Islet precursor cell (in vitro differentiated cells): ENCODE results near the gene OR14K1.
"Not testable (repeated sequence)": the region's sequence is repeated elsewhere in the genome, so short reads cannot be mapped to it uniquely, and the experiment has no call there.

Experiments used
- DNase-seq: peaks from one replicate; pipeline ENCODE4 v3.0.0-alpha.2; 2018

OR14K1 gene, protein sequence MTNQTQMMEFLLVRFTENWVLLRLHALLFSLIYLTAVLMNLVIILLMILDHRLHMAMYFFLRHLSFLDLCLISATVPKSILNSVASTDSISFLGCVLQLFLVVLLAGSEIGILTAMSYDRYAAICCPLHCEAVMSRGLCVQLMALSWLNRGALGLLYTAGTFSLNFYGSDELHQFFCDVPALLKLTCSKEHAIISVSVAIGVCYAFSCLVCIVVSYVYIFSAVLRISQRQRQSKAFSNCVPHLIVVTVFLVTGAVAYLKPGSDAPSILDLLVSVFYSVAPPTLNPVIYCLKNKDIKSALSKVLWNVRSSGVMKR

DNA sequence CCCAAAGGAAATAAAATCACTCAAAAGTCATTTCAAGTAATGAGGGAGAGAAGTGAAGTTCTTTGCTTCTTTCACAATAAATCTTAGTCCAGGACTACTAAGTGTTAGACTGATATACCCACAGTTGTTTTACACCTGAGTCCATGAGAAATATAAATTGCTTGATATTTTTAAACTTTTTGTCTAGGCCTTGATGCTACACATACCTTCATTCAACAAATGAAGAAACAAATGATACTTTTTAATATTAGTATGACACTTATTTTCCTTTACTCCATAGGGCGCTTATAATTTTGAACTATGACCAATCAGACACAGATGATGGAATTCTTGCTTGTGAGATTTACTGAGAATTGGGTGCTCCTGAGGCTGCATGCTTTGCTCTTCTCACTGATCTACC is at the start of gene OR14K1:
Gene OR14K1, plus strand, starts transcription at position 301 of the 400 bp plus-strand sequence. Its CDS starts 0 bp downstream, at position 301.
- no peak for DNase-seq

DNA sequence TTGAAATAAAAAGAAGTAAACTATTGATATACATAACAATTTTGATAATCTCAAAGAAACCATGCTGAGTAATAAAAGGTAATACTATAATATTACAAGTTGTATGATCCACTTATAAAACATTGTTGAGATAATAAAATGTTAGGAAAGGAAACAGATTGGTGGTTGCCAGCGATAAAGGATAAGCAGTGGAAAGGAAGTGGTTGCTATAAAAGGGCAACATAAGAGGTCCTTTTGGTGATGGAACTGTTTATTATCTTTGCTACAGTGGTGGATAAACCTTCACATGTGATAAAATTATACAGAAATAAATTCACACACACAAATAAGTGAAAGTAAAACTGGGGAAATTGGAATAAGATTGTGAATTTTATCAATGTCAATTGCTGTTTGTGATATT is 37.1 kb upstream of the OR14K1 start:
- no peak for DNase-seq

DNA sequence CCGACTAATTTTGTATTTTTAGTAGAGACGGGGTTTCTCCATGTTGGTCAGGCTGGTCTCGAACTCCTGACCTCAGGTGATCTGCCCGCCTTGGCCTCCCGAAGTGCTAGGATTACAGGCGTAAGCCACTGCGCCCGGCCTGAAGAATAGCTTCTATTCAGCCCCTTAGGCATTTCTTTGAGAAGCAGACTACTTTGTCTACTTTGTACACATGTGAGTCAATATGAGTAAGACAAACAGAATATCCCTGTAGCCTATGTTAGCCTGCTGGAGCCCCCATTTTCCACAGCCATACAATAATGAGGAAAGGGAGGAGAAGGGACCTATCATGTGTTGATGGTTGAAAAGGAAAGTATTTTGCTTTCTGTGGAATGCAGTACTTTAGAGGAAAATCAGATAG is 27.7 kb upstream of the OR14K1 start:
- not testable (repeated sequence) for DNase-seq

DNA sequence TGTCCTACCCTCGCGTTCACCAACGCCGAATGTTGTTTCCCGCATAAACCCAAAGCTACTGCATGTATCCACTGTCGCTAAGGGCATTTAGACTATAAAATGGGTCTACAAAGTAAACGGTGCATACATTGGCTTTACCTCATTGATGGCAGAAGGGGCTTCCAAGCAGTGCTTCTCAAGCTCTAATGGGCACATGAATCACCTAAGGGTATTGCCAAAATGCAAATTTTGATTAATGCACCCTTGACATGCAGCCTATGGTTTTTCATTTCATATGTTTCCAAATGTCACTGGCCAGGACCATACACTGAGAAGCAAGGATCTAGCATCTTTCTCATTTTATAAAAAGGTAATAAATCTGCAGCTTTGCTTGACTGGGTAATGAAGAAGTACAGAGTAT is 24.7 kb upstream of the OR14K1 start:
- no peak for DNase-seq

DNA sequence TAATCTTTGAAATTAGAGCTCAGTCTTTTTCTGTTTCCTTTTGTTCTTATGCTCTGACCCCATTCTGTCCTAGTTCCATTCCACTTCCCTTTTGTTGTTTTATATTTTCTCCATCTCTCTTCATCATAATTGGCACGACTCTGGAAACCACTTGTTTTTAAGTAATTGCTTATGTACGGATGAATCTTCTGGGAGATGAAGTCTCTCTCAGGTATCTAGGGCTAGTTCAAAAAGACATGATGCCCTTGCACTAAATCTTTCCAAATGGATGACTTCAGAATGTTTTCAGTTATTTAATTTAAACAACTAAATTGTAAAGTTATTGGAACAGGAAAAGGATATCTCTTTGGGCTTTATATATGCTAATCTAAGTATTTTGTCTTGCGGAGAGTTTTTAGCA is 21.9 kb upstream of the OR14K1 start, which contains the start of gene OR6F1:
Gene OR6F1, minus strand, starts transcription at position 101 of the 400 bp plus-strand sequence. CDS start 3,891 bp downstream, outside the sequence.
- DNase-seq, result no peak

DNA sequence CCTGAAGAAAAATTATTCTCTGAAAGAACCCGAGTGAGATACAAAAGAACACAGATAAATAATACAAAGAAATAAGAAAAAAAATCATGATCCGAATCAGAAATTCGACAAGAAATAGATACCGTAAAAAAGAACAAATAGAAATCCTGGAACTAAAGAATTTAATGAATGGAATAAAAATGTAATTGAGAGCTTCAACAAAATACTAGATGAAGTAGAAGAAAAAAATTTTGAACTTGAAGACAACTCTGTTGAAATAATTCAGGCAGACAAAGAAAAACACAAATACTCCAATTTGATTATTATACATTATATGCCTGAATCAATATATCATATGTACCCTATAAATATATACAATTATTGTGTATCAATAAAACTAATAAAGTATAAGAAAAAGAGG is 17.2 kb upstream of the OR14K1 start:
- no peak for DNase-seq

DNA sequence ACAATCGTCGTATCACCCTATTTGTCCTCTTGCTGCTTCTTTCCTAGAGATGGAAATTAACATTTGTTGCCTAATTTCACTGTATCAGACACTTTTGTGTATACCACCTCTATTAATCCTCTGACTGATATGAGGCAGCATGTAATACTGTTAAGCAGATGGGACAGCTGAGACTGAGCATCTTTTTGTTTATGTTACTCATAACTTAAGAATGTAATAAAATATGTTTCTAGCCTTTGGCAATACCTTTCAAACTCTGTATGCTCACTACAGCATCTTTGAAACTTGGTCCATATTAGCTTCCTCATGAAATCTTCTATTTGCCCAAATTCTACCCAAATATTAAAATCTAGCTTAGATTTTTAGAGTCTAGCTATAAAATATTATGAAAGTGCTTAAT is 2.3 kb downstream of the OR14K1 start:
- DNase-seq, result no peak

DNA sequence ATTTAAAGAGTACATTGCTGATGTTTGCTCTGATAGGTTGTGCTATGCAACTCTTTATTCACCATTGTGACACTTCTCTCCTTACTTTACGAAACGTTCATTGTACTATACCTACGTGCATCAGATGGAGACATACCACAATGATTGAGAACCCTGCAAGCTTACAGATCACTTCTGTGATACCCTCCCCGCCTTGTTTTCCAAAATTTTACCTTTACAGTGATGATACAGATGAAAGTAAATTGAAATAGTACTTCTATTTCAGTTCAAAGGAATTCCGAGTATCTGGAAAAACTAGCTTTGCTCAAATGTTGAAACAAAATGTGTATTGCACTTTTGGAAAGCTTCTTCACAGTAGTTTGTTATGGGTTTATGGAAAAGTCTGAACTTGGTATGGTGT is 3.3 kb downstream of the OR14K1 start:
- DNase-seq, result no peak

DNA sequence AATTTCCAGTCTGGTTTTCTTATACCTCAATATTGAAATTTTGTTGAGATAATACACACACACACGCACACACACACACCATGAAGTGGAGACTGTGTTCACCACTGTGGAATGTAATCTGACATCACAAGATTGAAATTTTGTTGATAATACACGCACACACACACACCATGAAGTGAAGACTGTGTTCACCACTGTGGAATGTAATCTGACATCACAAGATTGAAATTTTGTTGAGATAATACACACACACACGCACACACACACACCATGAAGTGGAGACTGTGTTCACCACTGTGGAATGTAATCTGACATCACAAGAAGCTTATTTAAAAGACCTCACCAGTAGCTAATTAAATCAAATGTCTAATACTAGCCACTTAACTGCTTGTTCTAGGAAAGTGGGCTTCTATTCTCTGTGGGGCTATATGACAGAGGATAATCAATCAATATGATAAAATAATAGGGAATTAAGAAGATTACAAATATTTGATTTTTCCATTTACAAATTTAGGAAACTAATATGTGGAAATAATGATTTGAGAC is 3.9 kb downstream of the OR14K1 start:
- DNase-seq, result not testable (repeated sequence)

DNA sequence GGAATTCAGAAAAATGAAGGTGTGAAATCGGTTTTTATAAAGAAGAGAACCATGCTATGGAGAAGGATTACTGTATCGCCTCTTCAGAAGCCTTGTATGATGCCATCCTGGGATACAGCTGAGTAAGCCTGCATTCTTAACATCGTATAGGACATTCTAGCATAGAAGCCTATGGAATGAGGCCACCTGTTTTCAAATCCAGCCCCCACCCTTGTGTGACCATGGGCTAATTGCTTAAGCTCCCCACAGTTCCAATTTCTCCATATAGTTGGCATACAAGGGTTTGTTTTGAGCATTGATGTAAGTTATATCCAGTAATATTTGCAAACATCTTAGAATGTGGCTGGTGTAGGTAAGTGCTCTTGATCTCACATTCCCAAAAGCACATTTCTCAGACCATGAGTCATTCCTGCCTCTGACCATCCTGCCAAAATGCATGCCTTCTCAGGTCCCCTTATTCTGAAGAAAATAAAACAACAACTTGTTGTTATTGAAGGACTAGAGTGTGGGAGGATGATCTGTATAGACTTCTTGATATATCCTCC is 8.0 kb downstream of the OR14K1 start:
- no peak for DNase-seq

DNA sequence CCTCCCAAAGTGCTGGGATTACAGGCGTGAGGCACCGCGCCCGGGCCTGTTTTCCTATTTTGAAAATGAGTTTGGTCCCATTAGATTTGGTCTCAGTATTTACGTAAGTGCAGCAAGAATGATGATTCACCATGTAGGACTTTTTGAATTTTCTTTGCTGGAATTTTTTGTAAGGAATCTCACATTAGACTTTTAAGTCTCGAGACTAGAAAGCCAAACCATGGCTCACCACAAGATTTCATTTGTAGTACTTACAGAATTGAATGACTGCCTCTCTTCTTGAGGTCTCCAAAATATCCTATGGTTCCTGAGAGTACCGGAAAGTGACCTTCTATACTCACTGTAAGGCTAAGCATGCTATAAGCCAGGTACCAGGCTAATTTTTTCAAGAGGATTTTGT is 9.2 kb downstream of the OR14K1 start:
- no peak for DNase-seq

DNA sequence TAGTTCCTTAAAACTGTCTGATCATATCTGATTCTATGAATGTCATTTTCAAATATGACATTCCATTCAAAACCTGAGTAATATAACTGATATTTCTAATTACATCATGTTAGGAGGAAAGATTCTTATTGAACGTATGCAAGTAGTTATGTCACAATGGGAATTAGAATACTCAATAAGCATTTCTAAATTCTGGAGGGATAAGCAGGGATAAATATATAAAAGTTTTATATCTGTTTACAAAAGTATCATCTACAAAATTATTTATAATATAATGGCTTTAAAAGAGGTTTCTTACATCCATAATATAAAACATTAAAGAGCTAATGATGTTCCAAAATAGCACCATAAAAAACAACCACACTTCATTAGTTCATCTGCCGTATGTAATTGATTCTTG is 9.6 kb downstream of the OR14K1 start, which contains the start of gene OR14A2:
Gene OR14A2, minus strand, starts transcription at position 101 of the 400 bp plus-strand sequence.
- DNase-seq, result no peak

DNA sequence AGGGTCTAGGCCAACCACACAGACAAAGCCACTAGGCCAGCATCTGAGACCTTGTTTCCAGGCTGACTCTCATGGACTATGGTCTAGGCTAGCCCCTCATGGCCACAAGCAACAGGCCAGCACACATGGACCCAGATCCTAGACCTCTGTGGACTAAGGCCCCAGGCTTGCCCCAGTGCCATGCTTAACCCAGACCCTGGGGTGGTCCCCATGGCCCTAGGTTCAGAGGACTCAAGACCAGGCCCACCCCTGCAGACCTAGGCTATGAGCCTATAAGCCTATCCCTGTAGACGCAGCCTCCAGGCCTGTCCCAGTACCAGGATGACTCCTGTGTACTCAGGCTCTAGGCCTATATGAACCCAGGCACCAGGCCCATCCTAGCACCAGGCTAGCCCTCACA is 11.5 kb downstream of the OR14K1 start:
- no peak for DNase-seq

DNA sequence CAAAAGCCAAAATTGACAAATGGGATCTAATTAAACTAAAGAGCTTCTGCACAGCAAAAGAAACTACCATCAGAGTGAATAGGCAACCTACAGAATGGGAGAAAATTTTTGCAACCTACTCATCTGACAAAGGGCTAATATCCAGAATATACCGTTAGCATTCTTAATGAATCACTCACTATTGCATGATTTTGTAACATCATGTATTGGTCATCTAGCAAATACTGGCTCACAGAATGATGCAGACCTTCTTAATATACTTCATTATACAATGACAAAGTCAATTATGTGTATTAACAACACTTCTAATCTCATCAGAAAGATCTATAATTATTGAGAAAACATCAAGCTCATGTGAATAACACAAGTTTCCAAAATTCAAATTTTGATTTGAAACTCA is 15.9 kb downstream of the OR14K1 start:
- DNase-seq, result not testable (repeated sequence)

DNA sequence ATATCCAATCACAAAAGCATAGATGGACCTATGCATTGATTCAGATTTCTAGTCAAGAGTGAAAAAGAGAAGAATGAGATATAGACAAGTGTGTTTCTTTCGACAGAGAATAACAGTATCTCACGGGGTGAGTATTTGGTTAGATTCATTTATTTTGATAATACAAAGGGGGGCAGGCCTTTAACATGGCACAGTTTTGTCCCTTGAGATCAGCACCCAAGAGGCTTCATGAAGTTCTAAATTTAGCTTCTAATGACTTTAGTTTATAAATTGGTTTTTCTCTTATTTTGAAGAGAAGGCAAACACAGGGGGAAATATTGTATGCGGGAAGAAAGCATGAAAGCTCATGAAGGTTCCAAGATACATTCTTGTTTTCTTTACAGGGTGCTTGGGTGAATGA is 22.0 kb downstream of the OR14K1 start, which contains the start of gene OR1C1:
Gene OR1C1, minus strand, starts transcription at position 101 of the 400 bp plus-strand sequence. CDS start 2,150 bp downstream, outside the sequence.
- no peak for DNase-seq

DNA sequence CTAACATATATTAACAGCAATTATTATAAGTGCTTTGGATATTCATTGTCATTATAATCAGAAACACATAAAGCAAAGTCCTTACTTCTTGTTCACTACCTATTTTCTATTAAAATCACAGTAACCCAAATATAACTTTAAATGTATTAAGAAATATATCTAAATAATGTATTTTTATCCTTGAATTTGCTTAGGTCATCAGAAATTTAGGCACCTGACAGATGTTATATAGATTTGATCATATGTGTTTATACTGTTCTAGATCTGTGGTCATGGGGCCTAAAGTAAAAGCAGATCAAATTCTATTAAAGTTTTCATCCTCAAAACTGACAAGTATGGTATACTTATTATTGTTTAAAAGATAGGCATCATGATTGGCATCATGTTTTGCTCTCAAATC is 31.2 kb downstream of the OR14K1 start:
- no peak for DNase-seq
